Measurements from ENCODE around the gene SPINT1. TPM values are rescaled to one million over a fixed set of nuclear protein-coding genes. Genes with fewer than 3 reads are reported as not detected.

The SPINT1 gene
- total RNA-seq, 1 donor from 2014 or later: 8.7 TPM

DNA sequence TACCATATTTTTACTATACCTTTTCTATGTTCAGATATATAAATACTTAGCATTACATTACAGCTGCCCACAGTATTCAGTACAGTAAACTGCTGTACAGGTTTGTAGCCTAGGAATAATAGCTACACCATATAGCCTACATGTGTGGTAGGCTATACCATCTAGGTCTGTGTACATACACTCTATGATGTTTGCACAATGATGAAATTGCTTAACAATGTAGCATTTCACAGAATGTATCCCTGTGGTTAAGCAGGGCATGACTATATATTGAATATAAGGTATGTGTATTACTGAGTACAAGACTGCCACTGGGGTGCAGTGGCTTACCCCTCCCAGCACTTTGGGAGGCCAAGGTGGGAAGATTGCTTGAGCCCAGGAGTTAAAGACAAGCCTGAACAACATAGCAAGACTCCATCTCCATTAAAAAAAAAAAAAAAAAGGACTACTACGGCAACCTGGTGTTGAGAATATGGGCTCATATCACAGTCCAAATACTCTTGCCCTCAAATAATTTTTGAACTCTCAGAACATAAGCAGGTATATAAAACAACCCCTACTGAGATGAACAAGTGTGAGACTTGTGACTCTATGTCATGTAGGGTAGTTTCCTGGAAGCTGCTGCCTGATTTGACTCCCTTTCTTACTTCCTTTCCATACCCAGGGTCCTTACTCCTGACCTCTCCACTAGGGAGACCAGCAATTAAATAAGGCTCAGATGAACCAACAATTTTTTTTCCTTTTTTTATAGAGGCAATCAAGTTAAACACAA lies 20.1 kb upstream of the SPINT1 start:
- no peaks in the 10 kb centered on the region for H3K36me3 Mint-ChIP-seq (ENCODE audit: low read depth)
- CTCF ChIA-PET: no interaction called here

DNA sequence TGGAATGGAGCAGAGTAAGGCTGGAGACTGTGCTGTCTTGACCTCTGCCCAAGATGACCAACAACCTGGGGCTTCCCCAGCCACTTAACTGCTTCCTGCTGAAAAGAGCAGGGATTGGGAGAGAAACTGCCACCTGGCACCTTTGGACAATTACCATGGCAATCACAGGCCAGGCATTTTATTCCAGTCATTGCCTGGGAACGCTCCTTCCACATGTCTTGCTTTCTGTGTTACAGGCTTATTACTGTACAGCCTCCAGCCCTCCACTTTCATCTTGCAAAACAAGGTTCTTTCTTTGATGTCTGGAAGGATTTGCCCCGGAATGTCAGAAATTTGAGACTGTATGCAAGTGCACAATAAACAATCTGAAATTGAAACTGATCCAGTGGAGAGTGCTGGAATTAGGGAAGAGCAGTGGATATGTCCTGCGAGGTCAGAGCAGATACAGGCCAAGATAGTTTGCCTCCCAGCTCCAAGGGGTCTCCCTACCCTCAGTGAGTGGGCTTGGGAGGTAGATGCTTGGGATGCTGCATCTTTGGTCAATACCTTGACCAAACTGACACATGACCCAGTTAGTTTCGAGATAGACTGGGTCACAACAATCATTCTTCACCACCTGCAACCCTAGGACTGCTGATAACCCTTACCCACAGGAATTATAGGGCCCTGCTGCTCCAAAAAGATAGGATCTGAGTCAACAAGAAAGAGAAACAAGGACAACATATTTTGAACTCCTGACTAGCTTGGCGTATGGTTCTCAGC lies 18.0 kb upstream of the SPINT1 start:
- no peaks in the 10 kb centered on the region for H3K9me3 Mint-ChIP-seq
- H3K4me1 Mint-ChIP-seq: no peaks in the 10 kb centered on the region
- no peak overlapping the region for H3K27ac Mint-ChIP-seq
- no peak for DNase-seq
- intact Hi-C loops (cut with micrococcal nuclease): no loop called here
- no peaks in the 10 kb centered on the region for H3K36me3 Mint-ChIP-seq (ENCODE audit: low read depth)
- no peak overlapping the region for H3K4me3 Mint-ChIP-seq
- no peaks in the 10 kb centered on the region for H3K27me3 Mint-ChIP-seq
- TF ChIP-seq, protein P1, sequence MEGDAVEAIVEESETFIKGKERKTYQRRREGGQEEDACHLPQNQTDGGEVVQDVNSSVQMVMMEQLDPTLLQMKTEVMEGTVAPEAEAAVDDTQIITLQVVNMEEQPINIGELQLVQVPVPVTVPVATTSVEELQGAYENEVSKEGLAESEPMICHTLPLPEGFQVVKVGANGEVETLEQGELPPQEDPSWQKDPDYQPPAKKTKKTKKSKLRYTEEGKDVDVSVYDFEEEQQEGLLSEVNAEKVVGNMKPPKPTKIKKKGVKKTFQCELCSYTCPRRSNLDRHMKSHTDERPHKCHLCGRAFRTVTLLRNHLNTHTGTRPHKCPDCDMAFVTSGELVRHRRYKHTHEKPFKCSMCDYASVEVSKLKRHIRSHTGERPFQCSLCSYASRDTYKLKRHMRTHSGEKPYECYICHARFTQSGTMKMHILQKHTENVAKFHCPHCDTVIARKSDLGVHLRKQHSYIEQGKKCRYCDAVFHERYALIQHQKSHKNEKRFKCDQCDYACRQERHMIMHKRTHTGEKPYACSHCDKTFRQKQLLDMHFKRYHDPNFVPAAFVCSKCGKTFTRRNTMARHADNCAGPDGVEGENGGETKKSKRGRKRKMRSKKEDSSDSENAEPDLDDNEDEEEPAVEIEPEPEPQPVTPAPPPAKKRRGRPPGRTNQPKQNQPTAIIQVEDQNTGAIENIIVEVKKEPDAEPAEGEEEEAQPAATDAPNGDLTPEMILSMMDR (IDR thresholded peaks at IDR 0.05): no peak
- no peak for ATAC-seq (ENCODE audit: low read depth)
- ChIA-PET CTCF (no interaction called here), POLR2A (no interaction called here)

More for the DNA sequence above, 20.1 kb upstream of the SPINT1 start:
- intact Hi-C loops (cut with micrococcal nuclease): no loop called here
- POLR2A ChIA-PET: no interaction called here
- TF ChIP-seq, protein P1 (IDR thresholded peaks at IDR 0.05): no peak
- no peaks in the 10 kb centered on the region for H3K27me3 Mint-ChIP-seq
- H3K4me1 Mint-ChIP-seq: no peaks in the 10 kb centered on the region
- ATAC-seq (ENCODE audit: low read depth): no peak
- no peaks in the 10 kb centered on the region for H3K9me3 Mint-ChIP-seq
- H3K4me3 Mint-ChIP-seq: no peak overlapping the region
- H3K27ac Mint-ChIP-seq: no peak overlapping the region
- DNase-seq: no peak

DNA sequence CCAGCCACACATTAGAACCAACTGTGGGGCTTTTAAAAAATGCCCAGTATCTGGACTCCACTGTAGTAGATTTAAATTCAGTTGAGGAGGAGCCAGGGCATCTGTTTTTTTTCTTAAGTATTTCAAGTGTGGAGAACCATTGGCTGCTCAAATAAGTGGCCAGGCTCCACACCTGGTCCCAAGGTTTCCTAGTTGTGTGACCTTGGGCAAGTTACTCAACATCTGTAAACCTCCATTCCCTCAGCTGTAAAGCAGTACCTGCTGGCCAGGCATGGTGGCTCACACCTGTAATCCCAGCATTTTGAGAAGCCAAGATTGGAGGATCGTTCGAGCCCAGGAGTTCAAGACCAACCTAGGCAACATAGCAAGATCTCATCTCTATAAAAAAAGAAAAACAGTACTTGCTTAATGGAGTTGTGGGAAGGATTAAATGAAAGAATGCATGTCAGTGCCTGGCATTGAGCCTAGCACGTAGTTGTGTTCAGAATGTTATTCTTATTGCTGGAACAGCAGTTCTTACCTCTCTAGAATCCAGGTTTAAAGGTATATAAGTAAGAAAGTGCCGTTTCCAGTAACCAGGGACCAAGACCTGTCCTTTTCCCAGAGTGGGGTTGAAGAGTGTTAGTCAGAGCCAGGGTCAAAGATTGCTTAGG lies 17.3 kb upstream of the SPINT1 start:
- no peak for DNase-seq
- Mint-ChIP-seq H3K4me1 (no peaks in the 10 kb centered on the region), H3K27me3 (no peaks in the 10 kb centered on the region), H3K36me3 (ENCODE audit: low read depth) (no peaks in the 10 kb centered on the region), H3K27ac (no peak overlapping the region), H3K9me3 (no peaks in the 10 kb centered on the region), H3K4me3 (no peak overlapping the region)
- ChIA-PET CTCF (no interaction called here), POLR2A (no interaction called here)
- TF ChIP-seq, protein P1 (IDR thresholded peaks at IDR 0.05): no peak
- intact Hi-C loops (cut with micrococcal nuclease): no loop called here
- no peak for ATAC-seq (ENCODE audit: low read depth)

DNA sequence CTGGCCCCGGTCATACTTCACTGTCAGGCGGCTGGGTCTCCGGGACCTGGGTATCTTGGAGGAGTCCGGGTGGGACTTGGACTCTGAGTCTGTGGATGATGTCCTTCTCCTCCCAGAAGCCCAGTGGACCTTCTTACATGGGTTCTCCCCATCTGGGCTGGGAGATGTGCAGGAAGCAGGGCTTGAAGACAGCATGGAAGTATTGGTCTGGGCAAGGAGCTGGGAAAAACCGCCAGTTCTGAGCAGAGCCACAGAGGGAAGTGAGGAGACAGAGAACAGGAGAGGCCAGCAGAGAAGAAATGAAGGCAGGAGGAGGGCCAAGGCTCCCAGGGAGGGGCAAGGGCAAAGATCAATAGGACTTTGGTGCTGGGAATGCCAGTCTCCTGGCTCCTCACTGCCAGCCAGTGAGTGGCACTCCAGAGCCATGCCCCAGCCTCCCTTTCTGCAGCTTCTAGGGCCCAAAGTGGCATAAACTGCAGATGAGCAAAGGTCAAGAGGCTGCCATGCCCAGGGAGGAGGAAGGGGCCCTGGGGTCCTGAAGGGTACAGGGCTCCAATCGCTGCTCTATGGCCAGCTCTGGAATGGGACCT lies 15.3 kb upstream of the SPINT1 start, which contains the start of gene PPP1R14D:
Gene PPP1R14D (minus strand): TSS at position 262 of the 590 bp plus-strand sequence. CDS start 67 bp downstream, at position 195.
- TF ChIP-seq, protein P1 (IDR thresholded peaks at IDR 0.05): no peak
- CTCF ChIA-PET: interaction anchor here (0.6 to 1.1 kb wide), 2 partner anchors 23 to 236 kb away, joined by 3 read pairs; no protein-coding TSS in a partner anchor
- Mint-ChIP-seq H3K27me3 (no peaks in the 10 kb centered on the region), H3K4me3 (no peak within 1 kb of the TSS), H3K27ac (no peak within 1 kb of the TSS), H3K9me3 (no peaks in the 10 kb centered on the region), H3K36me3 (ENCODE audit: low read depth) (peaks cover 4% of the 10 kb centered on the region), H3K4me1 (no peaks in the 10 kb centered on the region)
- no peak for ATAC-seq (ENCODE audit: low read depth)
- intact Hi-C loops (cut with micrococcal nuclease): no loop called here
- POLR2A ChIA-PET: interaction anchor here (0.6 kb wide), 1 partner anchor 209 kb away, joined by 6 read pairs; no protein-coding TSS in a partner anchor
- DNase-seq: no peak

All from activated B cell treated with CpG ODN at 0.5 μM for 24 hours (primary cell).